Left cardiac atrium (tissue), 4 donors: Measurements from ENCODE around the gene NR1D2. TPM values are rescaled to one million over a fixed set of nuclear protein-coding genes. Genes with fewer than 3 reads are reported as not detected.

Experiments used
- ATAC-seq, 2 donors: fragments of 200-7000 bp; cut with Tn5 transposase; one replicate each; pipeline ENCODE4 v1.9.1; 2020; ENCODE audit warnings: mild to moderate bottlenecking in 2 of 2, moderate library complexity in 2 of 2
- DNase-seq: peaks from one replicate; pipeline ENCODE4 v3.0.0-alpha.2; 2020
- intact Hi-C, 2 donors: fragments of 100-400 bp; cut with DNase I; formaldehyde crosslinking; loops; one replicate each; pipeline versions ENCODE4 v1.14.1 to v1.15.1; 2022 to 2023
- total RNA-seq, 2 donors: library from RNA; stranded (reverse); fragmentation: NEBNext Ultra II Directional; extraction: Animal tissue kit (Norgen Biotek cat#: 25700); gene quantifications; one replicate each; pipeline ENCODE4 v1.2.1, GENCODE V29; 2021
- donor health status: DM: no; HTN: yes; CAD: no.
- donor health status: DM: no; HTN: yes; CAD: no; lungs with severe emphysema.
- donor health status: DM: yes; HTN: yes; CAD: no.
- donor health status: Dilated cardiomyopathy.

Gene NR1D2
- total RNA-seq, 2 donors from 2014 or later: 23.8 to 46.8 TPM

DNA sequence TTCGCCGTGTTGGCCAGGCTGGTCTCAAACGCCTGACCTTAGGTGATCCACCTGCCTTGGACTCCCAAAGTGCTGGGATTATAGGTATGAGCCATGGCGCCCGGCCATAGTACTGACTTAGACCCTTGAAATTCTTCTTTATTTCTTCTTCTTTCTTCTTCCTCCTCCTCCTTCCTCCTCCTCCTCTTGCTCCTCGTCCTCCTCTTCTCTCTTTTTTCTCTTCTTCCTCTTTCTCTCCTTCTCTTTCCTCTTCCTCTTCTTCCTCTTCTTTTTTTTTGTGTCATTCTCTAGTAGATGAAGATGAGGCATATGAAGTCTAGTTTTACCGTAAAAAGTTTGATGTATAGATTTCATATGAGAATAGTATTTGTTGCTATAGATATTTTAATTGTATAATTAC lies 18.8 kb upstream of the NR1D2 start:
- DNase-seq (no peak), ATAC-seq (no peak)
- intact Hi-C loops: no loop called here

DNA sequence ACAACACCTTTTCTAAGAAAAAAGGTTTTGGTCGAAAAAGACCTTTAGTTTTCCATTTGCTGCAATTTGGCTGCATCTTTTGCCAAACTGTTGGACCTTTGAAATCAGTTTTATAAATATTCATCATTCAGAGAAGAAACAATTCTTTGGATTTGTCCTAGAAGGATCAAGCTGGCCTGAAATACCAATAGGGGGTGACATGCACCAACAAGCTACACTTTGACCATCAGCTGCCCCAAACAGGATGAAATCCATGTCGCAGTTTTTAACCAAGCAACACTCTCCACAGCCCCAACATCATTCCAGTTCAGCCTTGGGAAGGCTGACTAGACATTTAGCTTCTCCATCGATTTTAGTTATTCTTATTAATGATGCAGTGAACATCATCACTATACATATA lies 18.4 kb upstream of the NR1D2 start:
- intact Hi-C loops: no loop called here
- no peak for ATAC-seq

DNA sequence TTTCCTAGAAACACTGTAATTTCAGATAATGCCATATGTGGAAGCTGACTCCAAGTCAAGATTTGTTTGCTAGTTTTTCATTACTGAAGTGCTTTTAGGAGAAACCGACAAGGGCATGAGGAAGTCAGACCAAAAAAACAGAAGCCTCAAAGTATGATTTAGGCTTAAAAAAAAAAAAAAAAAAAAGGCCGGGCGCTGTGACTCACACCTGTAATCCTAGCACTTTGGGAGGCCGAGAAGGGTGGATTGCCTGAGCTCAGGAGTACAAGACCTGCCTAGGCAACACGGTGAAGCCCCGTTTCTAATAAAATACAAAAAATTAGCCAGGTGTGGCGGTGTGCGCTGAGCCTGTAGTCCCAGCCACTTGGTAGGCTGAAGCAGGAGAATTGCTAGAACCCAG lies 16.6 kb upstream of the NR1D2 start:
- DNase-seq: no peak
- intact Hi-C loops: no loop called here
- ATAC-seq: no peak

More for the DNA sequence above, 18.4 kb upstream of the NR1D2 start:
- no peak for DNase-seq

DNA sequence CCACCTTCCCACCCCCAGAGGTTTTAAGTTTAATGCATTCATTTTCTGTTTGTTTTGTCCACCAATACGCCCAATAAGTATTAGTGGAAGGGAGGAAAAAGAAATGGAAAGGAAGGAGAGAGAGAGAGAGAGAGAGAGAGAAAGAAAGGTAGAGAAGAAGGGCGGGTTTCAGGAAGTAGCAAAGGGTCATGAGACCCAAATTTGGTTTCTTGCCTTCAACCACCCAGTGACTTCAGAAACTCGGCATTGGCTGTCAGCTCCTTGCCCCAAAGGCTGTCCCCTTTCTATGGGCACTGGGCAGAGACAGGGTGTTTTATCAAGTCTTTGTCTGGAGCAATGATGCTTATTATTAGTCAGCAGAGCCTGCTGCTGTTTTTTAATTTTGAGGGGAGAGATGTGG lies 13.5 kb upstream of the NR1D2 start:
- no peak for DNase-seq
- intact Hi-C loops: no loop called here
- ATAC-seq: no peak

DNA sequence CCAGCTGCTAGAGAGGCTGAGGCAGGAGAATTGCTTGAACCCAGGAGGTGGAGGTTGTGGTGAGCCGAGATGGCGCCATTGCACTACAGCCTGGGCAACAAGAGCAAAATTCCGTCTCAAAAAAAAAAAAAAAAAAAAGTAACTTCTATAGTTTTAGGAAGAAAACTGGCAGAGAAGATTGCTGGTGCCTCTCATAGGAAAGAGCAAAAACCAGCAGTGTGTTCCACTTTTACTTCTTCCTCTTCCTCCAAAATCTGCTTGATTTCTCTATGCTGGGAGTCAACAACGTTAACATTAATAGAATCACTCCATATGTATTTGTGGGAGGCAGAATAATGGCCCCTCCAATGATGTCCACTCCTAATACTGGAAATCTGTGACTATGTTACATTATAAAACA lies 12.5 kb upstream of the NR1D2 start:
- ATAC-seq (no peak), DNase-seq (no peak)
- intact Hi-C loops: no loop called here

DNA sequence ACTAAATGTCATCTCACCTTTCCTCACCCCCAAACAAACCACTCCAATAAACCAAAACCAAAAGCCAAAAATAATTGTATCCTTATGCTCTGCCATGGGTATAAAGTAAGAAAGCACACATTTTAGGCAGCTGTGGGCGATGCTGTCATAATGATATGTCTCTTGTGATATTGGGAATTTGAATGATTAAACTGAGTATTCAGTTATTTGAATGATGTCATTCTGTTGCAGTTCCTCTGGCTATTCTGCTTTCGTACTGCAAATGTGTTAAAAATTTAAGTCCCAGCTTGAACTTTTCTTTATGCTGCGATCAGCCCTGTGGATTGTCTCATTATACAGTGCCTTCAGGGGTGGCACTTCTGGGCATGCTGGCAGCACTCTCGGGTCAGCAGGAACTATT lies 10.8 kb upstream of the NR1D2 start:
- intact Hi-C loops: no loop called here
- no peak for ATAC-seq
- no peak for DNase-seq

DNA sequence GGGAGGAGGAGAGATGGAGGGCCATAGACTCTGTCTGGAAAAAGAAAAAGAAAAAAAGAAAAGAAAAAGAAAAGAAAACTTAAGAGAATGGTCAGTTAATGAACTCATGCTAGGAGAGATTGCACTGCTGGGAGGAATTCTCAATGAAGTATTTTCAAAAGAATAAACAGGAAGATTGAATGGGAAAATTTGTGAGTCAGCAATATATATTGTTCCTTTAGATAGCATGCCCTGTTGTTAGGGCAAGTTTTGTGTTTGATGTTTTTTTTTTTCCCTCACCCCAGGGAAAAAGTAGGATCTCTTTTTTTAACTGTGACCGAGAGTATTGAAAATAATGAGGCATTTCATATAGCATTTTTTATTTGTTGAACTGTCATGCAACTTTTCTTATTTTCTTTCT lies 7.8 kb upstream of the NR1D2 start:
- no peak for DNase-seq
- intact Hi-C loops: no loop called here

DNA sequence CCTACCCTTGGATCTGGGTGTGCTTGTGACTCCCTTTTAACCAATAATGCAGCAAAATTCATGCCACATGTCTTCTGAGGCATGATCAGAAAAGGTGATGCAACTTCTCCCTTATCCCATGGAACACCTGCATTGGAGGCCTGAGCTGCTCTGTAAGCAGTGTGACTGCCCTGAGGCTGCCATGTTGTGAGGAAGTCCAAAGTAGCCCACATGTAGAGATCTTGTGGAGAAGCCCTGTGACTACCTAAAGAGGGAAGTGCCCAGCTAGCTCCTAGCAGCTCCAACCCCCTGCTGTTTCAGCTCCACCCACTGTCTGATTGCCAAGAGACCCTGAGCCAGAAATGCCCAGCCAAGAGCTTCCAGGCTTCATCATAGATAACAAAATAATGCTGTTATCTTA lies 6.4 kb upstream of the NR1D2 start:
- ATAC-seq: no peak
- no peak for DNase-seq
- intact Hi-C loops: no loop called here

More for the DNA sequence above, 7.8 kb upstream of the NR1D2 start:
- no peak for ATAC-seq

DNA sequence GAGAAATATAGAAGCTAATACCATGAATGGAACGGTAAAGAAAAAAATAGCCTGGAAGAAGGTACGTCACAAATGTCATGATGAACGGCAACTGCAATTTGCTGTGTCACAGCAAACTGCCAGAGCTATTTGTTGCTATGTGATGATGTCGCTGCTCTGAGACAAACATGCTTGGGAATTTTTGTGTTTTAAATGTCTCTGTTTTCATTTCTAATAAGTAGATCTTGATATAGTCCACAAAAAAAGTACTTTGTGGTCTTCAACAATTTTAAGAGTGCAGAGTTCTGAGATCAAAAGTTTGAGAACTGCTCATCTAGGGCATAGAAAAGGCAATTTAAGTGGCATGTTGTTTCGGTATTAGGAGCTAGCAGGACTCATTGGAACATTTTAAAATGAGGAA lies 4.3 kb upstream of the NR1D2 start:
- DNase-seq (no peak), ATAC-seq (no peak)
- intact Hi-C loops: no loop called here

DNA sequence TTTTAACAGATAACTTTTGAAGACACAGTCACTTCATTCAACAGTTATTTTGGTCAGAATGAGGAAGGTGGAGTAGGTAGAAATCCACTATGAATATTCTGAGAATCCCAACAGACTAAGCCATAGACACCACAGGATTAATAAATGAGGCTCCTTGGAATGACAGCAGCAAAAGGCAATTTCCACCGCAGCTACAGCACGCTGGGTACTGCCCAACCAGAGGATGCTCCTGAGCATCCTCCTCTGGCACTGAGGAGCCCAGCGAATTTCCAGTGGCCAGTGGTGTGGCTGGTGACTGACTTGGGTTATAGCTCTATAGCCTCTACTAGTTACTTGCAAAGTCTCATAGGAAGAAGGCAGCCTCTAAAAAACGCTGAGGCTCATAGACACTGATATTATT lies 3.6 kb upstream of the NR1D2 start:
- intact Hi-C loops: no loop called here

DNA sequence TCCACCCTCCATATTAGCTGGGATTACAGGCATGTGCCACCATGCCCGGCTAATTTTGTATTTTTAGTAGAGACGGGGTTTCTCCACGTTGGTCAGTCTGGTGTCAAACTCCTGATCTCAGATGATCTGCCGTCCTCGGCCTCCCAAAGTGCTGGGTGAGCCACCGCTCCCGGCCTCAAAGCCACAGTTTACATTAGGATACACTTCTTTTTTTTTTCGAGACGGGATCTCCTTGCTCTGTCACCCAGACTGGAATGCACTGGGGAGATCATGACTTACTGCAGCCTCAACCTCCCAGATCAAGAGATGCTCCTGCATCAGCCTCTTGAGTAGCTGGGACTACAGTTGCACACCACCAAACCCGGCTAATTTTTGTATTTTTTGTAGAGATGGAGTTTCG lies 2.5 kb upstream of the NR1D2 start:
- intact Hi-C loops: no loop called here
- no peak for DNase-seq
- no peak for ATAC-seq

More for the DNA sequence above, 3.6 kb upstream of the NR1D2 start:
- ATAC-seq (no peak), DNase-seq (no peak)

DNA sequence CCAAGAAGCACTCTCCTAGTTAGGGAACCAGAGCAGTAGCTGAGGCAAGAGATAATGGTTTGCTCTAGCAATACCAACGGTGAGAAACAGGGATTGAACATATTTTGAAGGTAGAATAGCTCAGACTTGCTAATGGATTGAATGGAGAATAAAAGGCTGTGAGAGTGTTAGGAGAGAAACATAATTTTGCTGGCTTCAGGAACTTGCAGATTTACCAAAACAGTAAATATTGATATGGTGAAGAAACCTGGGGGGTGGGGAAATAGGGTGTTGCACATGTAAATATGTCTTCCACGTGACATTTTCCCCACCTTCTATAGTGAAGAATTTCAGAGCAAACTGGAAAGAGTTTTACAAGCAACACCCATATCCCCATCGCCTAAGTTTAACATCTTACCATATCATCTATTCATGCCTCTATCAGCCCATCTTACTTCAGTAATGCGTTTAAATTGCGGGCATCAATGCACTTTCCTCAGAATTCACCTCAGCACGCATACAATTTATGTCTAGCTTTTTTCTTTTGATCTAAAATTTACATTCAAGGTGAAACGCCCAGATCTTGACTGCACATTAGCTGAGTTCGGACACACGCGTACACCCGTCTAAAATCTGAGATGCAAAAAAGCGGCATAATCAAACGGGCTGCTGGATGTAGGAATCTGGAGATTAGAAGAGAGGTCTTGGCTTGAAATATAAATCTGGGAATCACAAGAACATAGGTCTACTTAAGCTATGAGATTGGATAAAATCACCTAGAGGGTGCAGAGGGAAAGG lies 891 bp upstream of the NR1D2 start:
- no peak for ATAC-seq
- intact Hi-C loops: loop anchor here in 1 of 2 donors (2.0 kb wide), 1 partner anchor 27 kb away; the partner anchor contains the start of genes NKIRAS1 and RPL15
- DNase-seq: no peak

DNA sequence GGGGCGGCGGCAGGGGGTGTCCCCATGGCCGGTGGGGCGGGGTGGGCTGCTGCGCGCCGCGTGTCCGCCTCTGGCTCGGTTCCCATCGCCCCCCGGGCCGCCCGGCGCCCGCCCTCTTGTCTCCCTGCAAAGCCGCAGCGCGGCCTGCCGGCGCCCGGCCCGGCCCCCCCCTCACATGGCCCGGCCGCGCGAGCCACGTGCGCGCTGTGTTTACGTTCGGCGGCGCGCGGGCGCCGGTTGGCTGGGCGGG lies 502 bp downstream of the NR1D2 start:
- DNase-seq (no peak), ATAC-seq (no peak)
- intact Hi-C loops: loop anchor here in 1 of 2 donors (2.0 kb wide), 1 partner anchor 29 kb away; the partner anchor contains the start of genes NKIRAS1 and RPL15

DNA sequence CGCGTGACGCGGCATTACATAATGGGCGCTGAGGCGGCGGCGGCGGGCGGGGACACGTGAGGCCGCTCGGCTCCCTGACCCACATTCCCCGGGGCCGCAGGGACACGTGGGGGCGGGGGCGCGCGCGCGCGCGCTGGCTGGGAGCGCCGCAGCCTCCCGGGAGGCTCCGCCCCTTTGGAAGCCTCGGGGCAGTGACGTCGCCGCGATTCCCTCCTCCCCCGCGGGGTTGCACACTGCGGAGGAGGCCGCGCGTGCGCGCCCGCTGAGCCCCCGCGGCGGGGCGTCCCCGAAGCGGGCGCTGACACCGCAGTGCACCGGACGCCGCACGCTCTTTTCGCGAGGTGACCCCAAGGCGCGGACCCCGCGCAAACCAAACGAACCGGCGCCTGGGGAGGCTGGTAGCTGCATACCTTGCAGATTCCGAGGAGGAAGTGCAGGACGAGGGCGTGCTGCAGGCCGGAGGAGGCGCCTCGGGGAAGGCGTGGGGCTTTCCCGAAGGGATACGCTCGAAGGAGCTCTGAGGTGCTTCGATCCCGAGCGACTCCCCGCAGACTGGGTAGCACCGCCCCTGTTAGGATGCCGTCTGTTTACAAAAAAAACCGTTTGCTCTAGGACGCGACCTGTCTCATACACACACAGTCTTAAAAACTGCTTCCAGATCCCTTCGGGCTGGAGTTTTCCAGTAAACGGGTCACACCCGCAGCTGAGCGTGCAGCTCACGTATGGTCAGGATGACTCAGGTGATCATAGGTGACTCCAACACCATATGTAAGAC lies 1.0 kb downstream of the NR1D2 start:
- intact Hi-C loops: loop anchor here in 1 of 2 donors (2.0 kb wide), 1 partner anchor 29 kb away; the partner anchor contains the start of genes NKIRAS1 and RPL15
- ATAC-seq (peak; percentile 94), DNase-seq (peak; percentile 98)

DNA sequence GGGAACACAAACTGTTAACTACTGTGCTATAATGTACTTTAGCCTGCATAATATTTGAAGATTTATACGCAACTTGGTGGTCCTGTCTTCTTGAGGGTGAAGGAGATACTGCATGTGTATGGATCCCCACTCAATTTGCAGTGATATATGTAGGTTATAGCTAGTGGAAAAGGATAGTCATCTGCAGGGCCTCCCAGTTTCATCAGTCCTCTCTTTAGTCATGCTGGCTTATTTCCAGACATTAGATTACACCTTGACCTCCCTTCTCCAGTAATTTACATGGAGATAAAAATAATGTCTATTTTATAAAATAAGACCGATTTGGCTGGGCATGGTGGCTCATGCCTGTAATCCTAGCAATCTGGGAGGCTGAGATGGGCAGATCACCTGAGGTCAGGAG lies 3.7 kb downstream of the NR1D2 start:
- no peak for ATAC-seq
- DNase-seq: no peak
- intact Hi-C loops: no loop called here

DNA sequence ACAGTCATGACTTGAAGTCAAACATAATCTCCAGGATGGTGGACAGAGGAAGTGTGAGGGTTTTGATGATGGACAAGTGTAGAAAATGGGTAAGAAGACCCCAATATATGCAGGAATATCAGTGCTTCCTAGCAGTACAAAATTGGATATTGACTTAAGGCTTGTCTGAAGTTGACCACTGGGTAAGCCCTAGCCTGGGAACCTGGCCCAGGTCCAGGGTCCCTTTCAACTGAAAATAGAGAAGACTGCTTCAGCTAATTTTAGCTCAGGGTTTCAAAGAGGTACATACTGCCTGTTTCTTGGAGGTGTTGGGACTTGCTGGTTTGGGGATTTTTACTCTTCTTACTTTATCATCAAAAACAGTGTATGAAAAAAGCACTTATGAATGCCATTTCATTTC lies 4.7 kb downstream of the NR1D2 start:
- ATAC-seq (no peak), DNase-seq (peak; percentile 63)
- intact Hi-C loops: no loop called here

DNA sequence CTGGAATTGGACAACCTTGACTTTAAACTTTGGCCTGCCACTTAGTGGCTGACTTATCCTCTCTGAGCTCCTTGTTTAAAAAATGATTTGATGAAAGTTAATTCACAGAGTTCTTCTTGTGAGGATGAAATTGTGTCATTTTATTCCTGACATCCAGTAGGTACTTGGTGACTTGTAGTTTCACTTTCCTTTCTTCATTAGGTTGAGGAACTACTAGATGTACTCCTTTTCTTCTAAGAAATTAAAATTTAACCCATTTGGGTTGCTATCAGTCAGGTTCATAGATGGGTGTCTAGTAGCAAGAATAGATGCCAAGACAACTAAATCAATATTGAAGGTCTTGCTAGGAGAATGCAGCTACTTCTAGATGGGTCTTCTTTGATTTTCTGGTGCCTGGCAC lies 5.2 kb downstream of the NR1D2 start:
- DNase-seq: no peak
- intact Hi-C loops: no loop called here
- ATAC-seq: no peak

DNA sequence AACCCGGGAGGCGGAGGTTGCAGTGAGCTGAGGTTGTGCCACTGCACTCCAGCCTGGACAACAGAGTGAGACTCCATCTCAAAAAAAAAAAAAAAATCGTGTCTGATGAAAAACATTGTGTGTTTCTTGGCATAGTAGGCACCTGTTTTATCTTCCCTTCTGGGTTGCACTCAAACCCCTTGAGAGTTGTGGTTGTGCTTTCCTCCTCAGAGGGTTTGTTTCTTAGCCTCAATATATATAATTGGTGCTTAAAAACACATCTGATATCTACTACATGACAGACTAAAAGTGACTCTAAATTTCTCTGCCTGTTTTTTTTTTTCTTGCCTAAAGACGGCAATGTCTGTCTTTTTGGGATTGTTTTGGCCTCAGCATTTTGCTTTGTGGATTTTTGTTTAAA lies 7.6 kb downstream of the NR1D2 start:
- DNase-seq (no peak), ATAC-seq (no peak)
- intact Hi-C loops: no loop called here

DNA sequence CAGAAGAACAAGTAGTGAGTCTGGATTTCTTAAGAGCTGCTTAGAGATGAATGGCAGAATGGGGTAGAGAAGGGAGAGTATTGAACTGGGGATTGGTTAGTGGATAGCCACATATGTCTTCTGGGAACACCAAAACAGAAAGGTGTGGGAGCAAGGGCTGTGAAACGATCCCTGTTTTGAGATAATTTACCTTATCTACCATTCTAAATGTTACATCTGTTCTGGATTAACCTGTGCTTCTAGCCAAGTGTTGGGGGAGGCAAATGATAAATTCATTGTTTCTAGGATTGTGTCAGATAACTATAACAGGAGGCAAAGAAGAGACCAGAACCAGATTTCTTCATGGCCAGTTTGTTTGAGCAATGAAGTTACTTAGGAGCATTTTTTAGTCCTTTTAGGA lies 8.4 kb downstream of the NR1D2 start:
- ATAC-seq: no peak
- no peak for DNase-seq
- intact Hi-C loops: no loop called here

DNA sequence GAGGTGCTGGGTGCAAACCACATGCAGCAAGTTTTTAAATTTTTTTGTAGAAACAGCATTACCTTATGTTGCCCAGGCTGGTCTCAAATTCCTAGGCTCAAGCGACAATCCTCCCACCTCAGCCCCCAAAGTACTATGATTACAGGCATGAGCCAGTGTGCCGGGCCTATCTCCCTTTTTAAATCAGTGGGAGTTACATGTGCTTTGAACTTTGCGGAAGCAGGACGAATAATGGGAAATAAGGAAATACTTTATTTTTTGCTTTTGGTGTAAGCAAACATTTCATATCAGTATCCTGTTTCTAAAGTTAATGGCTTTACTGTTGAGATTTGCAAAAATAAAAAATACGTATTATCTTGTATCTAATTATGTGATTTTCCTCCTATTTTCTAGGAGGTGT lies 9.1 kb downstream of the NR1D2 start:
- no peak for DNase-seq
- intact Hi-C loops: no loop called here
- ATAC-seq: no peak

DNA sequence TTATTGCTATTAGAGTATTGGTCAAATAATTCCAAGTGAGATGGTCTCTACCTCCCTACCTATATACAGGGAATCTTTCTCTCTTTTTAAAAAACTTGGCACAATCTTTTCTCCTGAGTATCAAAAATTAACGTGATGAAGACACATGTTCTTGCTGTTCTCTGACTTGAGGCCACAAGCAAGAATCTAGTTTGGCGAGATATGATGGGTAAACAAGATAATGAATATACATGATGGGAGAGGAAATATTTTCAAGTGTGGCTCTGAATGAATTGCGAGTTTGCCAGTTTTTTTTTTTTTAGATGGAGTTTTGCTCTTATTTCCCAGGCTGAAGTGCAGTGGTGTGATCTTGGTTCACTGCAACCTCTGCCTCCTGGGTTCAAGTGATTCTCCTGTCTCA lies 11.6 kb downstream of the NR1D2 start:
- intact Hi-C loops: no loop called here
- ATAC-seq (no peak), DNase-seq (no peak)
